NCI-H510A (cell line): ENCODE measurements around the gene SPIN2A.
"Not testable (repeated sequence)": the region's sequence is repeated elsewhere in the genome, so short reads cannot be mapped to it uniquely, and the experiment has no call there.

Experiments
- DNase-seq: peaks from one replicate; lab custom pipeline; 2025; lab: John Stamatoyannopoulos, UW

The SPIN2A gene

DNA sequence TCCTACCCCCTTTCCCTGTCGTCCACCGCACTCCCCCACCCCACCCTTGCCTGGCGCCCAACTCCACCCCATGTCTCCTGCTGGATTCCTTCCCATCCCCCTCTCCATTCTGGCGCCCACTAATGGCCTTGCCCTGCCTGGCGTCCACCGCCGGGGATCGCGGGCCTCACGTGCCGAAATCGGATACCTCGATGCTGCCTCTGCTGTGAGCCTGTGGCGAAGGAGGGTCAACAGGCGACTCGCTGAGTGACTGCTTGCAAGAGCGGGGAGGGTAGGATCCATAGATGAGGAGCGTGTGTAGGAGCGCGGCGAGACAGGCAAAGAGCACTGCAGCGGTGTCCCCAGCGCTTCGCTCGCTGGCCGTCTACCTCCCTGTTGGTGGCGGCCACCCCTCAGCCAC is at the start of gene SPIN2A:
TSS of gene SPIN2A (minus strand) at position 325 of the 400 bp plus-strand sequence. CDS start 800 bp downstream, outside the sequence.
- peak; percentile 41 for DNase-seq

- DNase-seq: no peak
These were observed 41.4 kb upstream of the SPIN2A start for GRCh38 chrX:57178605-57179004.

- DNase-seq: no peak
These were observed 39.9 kb upstream of the SPIN2A start for GRCh38 chrX:57177070-57177469.

GRCh38 chrX:57172544-57172943 is 35.3 kb upstream of the SPIN2A start:
- DNase-seq: no peak

DNA sequence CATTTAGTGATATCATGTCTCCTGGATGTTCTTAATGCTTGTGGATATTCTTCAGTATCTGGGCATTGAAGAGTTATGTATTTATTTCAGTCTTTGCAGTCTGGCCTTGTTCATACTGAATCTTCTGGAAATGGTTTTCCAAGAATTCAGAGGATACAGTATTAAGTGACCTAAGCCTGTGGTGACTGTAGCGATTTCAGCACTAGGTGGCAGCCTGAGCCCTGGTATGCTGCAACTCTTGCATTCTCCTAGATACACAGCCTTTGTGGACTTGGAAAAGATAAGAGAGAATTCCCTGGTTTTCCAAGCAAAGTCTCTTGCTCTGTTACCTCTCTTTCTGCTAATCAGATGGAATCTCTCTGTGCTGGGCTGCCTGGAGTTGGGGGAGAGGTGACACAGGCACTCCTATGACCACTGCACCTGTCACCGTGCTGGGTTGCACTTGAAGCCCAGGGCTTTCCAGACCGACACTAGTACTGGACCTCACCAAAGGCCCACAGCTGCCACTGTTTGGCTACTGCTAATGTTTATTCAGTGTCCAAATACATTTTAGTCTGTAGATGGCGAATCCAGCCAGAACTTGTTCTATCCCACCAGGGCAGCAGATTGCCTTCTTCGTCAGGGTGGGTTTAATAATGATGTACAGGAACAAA is 19.3 kb upstream of the SPIN2A start:
- DNase-seq: no peak

GRCh38 chrX:57155171-57155570 is 18.0 kb upstream of the SPIN2A start:
- DNase-seq: no peak

GRCh38 chrX:57152222-57152621 is 15.0 kb upstream of the SPIN2A start:
- DNase-seq: not testable (repeated sequence)

DNA sequence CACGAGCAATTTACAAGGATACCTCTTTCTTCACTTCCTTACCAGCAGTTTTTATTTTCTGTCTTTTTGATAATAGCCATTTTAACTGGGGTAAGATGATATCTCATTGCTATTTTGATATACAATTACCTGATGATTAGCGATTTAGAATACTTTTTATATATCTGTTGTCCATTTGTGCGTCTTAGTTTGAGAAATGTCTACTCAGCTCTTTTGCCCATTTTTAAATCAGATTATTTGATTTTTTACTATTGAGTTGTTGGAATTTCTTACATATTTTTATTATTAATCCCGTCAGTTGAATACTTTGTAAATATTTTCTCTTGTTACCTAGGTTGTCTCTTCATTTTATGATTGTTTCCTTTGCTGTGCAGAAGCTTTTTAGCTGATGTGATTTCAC is 1.5 kb upstream of the SPIN2A start:
- DNase-seq: no peak

GRCh38 chrX:57137501-57137900 is 304 bp upstream of the SPIN2A start:
- DNase-seq: no peak

DNA sequence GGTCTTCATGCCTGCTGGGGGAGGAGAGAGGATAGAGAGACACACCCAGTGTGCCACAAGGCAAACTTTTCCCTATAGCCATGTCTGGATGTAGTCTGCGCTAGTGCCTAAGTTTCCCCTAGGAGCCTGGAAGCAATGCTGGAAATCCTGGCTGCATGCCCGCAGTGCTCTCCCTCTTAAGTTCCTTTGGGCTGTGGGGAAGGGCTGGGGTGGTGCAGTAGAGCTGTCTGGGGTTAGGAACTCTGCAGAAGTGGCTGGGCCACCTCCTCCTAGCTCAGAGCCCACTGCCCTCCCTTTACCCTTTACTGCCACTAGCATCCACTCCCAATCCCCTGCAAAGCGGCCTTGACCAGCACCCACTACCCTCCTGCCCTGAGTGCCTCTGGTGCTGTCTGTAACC is 608 bp downstream of the SPIN2A start:
- not testable (repeated sequence) for DNase-seq

DNA sequence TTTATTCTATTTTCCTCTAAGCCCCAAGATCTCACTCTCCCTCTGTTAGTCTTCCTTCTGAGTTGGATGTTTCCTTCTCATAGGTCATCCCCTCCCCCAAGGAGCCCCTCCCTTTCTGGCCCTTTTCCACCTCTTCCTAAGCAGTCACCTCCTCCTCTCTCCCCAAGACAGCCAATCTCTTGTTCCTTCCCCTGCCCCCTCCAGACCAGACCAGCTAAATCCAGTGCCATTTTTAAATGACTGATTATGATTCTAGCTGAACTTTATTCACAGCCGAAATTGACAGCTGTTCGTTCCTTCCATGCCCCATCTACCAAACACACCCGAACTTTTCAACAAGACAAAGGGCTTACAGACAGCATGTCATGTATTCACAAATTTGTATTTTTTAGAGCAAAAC is 1.9 kb downstream of the SPIN2A start:
- DNase-seq: no peak

GRCh38 chrX:57134702-57135101 is 2.5 kb downstream of the SPIN2A start:
- no peak for DNase-seq

DNA sequence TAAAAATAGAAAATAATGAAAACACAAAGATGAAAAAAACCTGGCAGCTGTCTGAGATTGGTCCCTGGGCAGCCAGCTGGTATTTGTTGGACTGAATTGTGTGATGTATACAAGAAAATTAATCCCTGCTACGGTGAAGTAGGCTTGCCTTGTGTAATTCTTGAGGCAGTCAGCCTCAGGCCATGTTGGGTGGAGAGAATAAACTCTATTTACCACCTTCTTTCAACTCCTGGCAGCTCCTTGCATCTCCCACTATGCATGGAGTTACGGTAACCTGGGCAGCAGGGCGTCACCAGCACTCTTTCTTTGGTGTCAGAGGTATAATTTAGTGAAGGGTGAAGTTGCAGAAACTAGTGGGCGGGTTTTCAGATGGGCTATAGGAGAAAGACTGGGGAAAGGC is 3.5 kb downstream of the SPIN2A start:
- no peak for DNase-seq

GRCh38 chrX:57133284-57133683 is 3.9 kb downstream of the SPIN2A start:
- not testable (repeated sequence) for DNase-seq

DNA sequence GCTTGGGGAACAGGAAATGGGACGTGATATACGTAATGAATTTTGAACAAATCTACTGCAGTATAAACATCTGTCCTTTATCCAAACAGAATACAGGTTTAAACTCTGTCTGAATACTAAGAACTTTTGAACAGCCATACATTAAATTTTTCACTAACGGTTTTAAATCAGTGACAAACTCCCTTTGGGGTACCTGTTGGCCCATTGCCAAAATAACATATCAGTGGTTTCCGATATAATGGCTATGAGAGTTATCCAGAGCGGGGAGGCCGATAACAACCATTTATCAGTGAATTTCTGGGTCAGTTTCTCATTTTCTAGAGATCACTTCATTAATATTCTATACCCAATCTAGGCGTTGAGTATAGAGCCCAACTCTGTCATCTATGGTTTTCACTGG is 5.2 kb downstream of the SPIN2A start:
- no peak for DNase-seq

DNA sequence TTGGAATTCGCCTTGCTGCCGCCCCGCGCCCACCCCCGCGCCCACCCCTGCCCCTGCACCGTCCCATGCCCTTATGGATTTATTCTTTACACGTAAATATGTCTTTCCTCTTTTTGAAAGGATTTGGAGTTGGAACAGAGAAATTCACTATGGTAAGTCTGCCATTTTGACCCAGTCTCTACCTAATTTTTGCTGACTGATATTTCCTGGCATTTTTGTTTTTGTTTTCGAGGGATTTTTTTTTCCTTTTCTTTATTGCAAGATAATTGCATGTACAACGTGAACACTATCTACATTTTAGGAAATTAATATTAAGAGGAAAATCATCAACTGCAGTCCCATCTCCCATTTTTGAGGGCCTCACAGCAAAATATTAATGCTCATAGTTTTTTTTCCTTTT is 15.4 kb downstream of the SPIN2A start:
- DNase-seq: no peak

DNA sequence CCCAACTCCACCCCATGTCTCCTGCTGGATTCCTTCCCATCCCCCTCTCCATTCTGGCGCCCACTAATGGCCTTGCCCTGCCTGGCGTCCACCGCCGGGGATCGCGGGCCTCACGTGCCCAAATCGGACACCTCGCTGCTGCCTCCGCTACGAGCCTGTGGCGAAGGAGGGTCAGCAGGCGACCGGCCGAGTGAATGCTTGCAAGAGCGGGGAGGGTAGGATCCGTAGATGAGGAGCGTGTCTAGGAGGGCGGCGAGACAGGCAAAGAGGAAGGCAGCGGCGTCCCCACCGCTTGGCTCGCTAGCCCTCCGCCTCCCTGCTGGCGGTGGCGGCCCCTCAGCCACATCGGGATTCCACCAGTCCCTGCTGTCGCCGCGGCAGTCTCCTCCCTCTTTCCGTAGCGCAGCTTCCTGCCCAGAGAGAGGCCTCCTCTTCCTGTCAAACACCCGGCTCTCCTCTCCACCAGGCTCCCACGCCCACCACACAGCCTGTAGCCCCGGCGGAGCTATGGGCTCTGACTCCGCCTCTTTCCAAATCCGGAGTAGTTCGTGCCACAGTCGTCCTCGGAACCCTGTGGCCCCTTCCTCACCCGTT is 15.9 kb downstream of the SPIN2A start, which contains the start of gene SPIN2B:
TSS of gene SPIN2B (minus strand) at position 387 of the 594 bp plus-strand sequence.
- peak; percentile 69 for DNase-seq

- DNase-seq: not testable (repeated sequence)
These were observed 16.5 kb downstream of the SPIN2A start for GRCh38 chrX:57120619-57121161.

DNA sequence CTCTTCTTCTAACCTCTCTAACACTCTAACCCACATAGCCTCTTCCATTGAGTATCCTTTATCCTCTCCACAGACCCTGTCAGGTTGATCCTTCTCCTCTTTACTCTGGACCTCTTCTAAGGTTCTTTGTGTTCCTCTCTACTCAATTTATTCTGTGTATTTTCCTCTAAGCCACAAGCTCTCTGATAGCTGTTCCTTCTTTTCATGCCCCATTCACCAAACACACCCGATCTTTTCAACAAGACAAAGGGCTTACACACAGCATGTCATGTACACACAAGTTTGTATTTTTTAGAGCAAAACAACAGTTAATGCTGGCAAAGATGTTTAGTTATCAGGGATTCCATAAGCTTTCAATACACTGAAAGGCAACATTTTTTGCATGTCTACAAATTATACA is 17.8 kb downstream of the SPIN2A start:
- no peak for DNase-seq

- DNase-seq: not testable (repeated sequence)
These were observed 19.6 kb downstream of the SPIN2A start for GRCh38 chrX:57117566-57117965.

GRCh38 chrX:57104921-57105398 is 32.2 kb downstream of the SPIN2A start:
- DNase-seq: no peak

DNA sequence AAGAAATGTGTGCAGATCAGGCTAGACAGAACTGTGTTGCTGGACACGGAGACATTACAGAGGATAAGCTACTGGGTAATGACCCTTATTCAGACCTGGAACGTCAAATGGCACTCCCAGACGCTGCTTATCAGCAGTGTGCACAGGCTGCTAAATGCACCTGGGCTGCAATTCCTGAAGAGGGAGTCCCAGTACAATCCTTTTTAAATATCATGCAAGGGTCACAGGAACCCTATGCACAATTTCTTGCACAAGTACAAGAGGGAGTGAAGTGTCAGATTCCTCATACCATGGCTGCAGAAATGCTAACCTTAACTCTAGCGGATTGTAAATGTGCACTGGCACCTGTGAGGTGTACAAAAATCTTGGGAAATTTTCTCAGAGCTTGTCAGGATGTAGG is 32.8 kb downstream of the SPIN2A start:
- no peak for DNase-seq

- no peak for DNase-seq
These were observed 33.7 kb downstream of the SPIN2A start for GRCh38 chrX:57103489-57103888.
